HG03354 (cell line): ENCODE measurements around the gene CHST11.
"Not testable (repeated sequence)": the region's sequence is repeated elsewhere in the genome, so short reads cannot be mapped to it uniquely, and the experiment has no call there.

Experiments used
- ATAC-seq: cut with Tn5 transposase; IDR thresholded peaks from one replicate; pipeline ENCODE4 v1.9.1; 2021; ENCODE audit warnings: mild to moderate bottlenecking; ENCODE audit not compliant: unreplicated experiment, poor library complexity, severe bottlenecking

The CHST11 gene

DNA sequence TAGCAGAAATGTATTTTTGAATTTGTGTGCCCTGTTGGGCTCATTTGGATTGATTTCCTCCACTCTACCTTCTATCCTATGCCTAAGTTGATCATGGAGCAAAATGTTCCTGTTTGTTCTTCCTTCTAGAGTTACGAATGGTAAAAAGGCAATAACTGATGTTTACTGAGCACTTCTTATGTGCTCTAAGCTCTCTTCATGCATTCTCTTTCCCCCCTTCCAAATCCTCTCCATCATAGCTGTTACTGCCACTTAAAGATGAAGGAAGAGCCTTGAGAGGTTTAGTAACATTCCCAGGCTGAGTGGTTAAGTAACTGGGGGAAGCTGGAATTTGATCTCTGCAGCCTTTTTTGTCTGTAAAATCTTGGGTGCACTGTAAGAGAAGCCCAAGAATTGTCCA, 60.1 kb downstream of the CHST11 start:
- ATAC-seq: no peak

DNA sequence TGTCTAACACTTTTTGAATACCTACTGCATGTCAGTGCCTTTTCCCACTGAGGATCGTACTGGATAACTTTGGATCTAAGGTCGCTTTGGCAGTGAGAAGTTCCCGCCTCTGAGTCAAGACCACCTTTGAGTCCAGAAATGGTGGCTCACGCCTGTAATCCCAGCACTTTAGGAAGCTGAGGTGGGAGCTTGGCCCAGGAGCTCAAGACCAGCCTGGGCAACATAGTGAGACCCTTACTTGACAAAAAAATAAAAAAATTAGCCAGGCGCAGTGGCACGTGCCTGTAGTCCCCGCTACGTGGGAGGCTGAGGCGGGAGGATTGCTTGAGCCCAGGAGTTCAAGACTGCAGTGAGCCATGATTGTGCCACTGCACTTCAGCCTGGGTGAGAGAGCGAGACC, 61.1 kb downstream of the CHST11 start:
- ATAC-seq: no peak

DNA sequence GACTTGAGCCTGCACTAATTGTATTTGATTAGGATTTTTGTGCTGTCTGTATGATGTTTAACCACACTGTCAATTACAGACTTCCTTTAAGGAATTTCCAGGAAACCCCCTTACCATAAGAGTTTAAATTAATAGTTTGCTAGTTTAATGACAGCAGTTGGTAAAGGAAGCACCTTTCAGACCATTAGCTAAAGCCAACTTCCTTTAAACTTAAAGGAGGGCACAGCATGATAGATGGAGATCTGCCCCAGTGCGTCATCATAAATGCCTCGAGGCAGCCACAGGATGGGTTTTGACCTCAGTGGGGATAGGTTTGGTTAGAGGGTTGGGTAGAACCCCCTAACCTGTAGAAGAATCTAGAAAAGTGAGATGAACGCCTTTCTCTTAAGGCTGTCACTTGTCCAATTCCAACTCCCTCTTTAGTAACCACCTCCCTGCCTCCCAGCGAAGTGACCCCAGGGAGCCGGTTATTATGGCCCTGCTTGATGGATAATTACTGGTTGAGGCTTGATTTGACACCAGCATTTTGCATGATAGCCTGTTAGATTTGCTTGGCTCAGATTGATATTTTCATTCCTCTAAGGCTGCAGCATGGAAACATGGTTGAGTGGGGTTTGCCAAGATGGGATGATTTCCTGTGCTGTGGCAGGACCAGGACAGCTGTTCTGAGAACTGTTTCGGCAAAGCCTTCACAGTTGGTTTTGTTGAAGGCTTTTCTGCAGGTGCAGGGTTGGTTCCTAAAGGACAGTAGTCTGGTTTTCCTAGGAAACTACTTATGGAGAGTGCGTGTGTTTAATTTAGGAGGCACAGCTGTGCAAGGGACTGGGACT, 62.7 kb downstream of the CHST11 start:
- no peak for ATAC-seq

DNA sequence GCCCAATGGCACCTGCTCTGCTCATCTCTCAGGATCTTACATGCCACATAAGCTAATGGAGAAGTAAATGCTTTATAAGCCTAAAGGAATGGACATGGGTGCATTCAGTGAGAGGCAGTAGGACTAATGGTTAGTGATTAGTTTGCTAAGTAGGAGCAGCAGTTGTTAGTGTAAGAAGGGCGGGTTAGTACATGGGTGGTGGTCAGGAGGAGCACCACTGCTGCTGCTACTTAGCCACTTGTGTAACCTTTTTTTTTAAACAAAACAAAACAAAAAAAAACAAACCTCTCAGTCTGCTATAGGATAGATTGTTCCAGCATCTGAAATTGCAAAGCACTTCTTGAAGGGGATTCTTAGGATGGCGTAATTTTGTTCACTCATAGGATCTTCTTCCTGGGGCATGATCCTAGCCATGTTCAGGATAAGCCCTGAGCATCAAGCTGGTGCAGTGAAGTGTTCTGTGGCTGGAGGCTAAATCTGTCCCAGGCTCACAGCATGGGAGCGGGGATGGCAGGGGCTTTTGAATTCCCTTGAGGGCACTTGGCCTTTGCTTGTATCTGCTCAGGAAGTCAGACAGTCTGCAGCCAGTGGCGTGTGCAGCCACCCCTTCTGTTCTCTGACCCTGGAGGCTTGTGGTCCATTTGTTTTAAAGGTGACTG, 63.6 kb downstream of the CHST11 start:
- peak; percentile 72 for ATAC-seq

DNA sequence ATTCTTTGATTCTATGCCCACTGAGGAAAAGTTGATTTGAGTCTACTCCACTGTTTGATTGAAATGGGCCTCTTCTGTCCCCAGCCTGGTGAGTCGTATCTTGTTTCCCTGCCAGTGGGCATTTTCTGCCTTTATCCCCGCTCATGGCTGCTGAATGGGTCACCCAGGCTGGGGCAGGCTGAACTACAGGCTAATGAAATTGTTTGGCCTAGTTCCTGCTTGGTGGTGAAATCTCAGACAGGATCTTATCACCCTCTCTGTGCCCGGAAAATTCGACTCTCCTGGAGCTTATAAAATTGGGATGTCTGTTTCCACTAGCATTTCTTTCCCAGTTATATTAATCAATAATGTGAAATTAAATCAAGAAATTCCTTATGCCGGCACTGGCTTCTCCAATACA, 65.0 kb downstream of the CHST11 start:
- ATAC-seq: no peak

DNA sequence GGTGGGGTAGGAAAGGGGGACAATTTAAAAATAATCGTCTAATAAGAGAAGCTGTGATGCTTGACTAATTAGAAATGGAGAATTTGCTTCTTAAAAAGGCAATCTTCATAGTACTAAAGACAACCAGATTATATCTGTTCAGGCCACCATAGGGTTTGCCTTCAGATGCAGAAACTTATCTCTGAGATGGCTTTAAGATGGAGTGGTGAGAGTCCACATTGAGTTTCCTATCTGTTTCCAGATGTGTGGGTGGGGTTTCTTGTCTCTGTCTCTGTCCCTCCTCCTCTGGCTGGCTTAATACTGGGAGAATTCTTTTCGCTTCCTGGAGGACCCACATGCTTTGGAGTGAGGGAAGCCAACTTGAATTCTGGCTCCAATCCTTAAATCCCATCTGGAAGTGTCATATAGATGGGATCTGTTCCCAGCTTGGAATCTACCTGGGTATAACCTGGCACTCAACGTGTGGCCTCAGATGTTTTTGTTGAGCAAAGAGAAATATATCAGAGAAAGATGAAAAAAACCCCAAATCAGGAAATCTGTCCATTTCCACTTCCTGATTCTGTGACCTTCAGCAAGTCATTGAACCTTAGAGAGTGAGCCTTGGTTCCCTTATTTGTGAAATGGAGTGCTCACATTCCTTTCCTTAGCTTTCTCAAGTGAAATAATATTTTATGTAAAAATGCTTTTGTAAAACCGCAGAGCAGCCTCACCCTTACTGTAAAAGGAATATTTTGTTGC, 66.4 kb downstream of the CHST11 start:
- ATAC-seq: no peak

DNA sequence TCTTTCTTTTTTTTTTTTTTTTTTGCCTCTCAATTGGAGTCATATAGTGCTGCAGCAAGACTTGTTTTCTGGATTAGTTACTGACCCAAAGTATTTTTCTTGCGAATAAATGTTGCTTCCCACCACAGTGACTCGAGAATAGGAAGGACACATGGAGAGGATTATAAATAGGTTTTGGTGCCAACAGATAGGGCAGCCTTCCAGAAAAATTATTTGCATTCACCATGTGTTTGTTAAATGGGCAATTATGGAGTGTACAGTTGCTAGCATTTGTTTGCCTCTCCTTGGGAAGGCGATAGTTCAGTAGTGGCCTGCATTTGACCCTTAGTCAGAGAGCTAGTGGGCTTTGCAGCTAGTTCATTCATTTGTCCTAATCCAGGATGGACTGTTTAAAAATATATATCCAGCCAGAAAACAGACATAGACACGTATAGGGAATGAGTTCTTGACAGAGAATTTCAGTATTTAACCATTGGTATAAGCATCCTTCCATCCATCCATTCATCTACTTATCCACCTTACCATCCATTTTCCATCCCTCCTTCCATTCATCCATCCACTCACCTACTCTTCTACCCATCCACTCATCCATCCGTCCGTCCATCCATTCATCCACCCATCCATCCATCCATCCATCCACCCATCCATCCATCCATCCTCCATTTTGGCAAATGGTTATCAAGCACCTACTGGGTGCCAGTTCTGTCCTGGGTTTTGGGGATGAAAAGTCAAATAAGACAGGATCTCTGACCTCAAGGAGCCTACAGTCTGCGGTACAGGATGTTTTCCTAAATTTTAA, 67.5 kb downstream of the CHST11 start:
- no peak for ATAC-seq

DNA sequence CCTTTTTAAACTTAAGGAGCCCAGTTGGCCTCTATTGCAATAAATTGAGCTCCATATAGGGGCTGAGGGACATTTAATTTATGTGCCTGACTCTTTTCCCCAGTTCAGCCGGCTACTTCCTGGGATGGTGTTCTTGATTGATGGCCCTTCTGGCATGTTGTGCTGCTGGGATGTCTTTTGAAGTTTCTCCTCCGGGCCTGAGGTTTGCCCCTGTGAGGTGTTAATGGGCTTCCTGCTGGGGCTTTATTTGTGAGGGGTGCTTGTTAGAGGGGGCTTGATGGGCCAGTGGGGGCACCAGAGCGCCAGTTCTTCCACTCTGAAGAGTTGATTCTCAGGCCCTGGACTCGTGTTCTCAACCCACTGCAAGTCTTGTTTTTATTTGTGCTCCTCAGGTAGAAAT, 69.6 kb downstream of the CHST11 start:
- no peak for ATAC-seq

DNA sequence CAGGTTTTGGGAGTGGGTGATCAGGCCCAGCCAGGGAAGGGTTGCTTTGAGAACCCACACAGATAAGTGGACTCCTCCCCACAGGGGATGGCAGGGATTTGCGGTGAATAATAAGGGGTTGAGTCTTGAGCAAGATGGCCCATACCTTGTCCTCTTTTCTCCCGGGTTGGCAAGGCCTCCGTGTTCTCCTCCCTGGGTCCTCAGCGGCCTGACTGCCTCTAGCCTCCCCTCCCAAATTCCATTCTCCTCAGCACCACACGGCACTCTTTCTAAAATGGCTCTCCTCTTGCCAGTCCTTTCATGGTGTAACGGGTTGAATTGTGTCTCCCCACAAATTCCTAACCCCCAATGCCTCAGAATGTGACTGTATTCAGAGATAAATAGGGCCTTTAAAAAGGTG, 70.0 kb downstream of the CHST11 start:
- ATAC-seq: no peak

DNA sequence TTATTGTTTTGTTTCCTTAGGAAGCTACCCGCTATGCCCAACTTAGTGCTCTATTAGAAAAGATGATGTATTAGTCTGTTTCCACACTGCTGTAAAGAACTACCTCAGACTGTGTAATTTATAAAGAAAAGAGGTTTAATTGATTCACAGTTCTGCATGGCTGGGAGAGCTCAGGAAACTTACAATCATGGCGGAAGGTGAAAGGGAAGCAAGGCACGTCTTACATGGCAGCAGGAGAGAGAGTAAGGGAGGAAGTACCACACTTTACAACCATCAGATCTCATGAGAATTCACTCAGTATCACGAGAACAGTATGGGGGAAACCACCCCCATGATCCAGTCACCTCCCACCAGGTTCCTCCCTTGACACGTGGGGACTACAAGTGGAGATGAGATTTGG, 70.9 kb downstream of the CHST11 start:
- ATAC-seq: not testable (repeated sequence)

DNA sequence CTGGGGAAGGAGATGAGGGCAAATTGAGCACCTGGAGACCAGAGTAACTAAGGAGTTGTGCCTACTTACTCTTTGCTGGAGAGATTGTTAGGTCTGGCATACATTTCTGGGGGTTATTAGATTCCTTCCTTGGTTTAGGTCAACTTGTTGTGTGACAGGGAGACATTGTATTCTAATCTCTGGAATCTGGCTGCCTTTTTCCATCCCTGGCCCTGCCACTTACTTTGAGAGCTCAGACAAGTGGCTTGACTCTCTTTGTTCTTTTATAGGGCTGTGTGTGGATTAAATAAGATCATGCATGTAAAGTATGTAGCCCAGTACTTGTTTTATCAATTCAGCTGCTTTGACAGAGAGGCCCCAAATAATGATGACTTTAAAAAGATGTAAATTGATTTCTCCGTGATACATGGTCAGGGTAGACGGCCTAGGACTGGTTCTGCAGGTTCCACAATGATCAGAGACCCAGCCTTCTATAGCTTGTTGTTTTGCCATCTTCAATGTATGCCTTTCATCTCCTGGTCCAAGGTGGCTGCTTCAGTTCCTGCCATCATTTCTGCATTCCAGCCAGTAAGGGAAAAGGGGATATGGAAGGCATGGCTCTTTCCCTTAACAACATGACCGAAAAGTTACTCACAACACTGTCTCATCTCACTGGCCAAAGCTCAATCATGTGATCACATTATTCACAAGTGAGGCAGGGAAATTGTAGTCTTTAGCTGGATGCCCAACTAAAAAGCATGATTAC, 72.6 kb downstream of the CHST11 start:
- ATAC-seq: no peak

DNA sequence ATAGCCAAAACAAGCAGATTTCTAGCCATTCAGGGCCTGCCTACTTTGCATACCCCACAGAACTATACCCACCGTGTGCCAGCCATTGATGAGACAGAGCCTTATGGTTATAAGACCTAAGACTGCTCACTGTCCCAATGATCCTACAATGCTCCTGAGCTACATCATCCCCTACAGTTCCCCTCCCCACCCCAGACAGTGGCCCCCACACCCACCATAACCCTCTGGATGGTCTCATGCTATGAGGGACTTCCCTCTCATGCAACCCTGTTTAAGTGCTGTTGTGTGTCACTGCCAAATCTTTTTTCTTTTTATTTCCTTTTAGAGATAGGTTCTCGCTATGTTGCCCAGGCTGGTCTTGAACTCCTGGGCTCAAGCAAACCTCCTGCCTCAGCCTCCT, 75.9 kb downstream of the CHST11 start:
- no peak for ATAC-seq

DNA sequence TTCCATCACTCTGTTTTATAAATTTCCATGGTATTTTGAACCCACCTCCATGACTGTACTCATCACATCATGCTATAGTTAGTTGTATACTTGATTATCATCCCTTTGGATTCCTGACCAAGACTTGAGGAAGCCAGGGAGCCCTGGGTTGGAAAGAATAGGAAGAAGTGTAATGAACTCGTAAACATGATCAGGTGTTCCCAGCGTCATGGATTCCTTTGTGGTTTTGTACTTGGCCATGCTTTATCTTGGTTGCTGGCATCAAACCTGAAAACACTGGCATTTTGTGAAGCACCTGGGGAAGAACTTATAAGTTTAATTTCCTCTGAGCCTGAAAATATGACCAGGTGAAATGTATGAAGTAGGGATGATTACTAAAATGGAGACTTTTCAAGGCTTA, 76.4 kb downstream of the CHST11 start:
- no peak for ATAC-seq

DNA sequence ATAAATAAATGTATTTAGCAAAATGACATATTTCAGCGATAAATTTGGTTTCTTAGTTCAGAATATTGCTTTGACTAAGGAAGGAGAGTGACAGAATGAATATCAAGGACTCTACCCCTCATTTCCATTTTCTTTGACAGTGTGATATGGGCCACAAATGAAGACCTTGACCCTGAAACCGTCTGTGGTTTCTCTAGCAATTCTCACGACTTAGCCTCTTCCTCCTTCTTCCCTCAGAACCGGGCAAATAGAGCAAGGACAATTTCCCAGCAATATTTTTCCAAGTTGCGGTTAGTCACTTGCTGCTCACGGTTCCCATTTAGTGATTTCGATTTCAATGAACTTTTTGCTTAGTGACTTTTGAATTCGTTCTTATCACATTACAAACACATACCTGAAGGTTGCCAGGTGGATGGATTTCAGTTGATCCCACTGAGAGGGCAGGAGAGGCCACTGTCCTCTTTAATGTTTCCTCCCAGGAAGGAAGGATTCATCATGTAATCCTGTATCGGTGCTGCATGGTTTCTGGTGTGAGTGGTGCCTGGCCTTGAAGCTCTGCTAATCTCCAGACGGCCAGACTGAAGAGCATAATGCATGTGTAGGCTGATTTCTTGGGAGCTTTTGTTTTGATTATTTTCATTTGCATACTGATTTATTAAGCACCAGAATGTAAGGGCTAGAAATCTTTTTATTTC, 77.6 kb downstream of the CHST11 start:
- ATAC-seq: no peak

DNA sequence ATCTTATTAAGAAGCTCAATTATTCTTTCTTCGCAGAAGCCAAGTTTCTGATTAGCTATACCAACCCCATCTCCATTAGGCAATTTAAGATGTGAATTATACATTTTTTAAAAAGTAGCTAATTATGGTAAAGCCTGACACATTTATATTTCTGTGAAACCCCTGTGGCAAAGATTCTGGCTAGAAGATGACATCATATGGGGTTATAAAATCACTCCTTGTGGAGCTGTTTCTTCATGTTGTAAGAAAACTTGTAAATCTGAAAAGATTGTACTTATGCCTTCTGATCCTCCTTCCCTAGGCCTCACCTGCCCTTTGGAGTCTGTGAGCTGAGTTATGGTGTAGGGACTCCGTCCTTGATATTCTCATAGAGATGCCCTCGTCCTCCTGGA, 78.1 kb downstream of the CHST11 start:
- no peak for ATAC-seq

DNA sequence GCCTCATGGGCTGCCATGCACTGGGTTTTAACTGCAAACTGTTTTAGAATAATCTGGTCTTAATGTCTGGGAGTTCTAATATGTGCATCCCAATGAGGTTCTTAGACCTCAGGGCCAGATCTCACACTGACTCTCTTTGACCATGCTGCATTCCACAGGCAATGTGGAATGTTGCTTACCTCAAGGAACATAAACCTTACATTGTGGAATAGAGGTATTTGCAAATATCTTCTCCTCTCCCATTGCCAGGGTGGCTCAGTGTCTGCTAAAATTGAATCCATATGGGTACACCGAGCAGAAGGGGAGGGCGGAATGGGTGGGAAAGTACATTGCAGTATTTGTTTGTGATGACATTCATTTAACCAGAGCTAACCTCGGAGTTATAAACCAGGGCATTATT, 78.6 kb downstream of the CHST11 start:
- ATAC-seq: no peak

DNA sequence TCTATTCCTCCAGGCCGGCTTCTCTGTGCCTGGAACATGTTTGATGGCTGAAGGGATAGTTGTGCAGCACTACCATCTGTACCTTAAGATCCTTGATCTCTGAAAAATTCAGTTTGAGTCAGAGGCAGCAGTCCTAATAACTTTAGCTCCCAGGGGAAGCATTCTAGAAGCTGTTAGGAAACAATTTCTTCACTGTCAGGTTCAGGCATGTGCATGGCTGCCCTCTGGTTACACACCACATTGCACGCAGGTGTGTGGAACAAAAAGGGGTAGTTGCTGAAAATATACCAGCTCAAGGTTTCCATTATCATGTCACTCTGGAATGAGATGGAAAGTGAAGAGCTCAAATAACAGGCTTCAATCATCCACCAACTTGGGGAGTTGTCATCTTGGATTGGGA, 80.1 kb downstream of the CHST11 start:
- no peak for ATAC-seq

DNA sequence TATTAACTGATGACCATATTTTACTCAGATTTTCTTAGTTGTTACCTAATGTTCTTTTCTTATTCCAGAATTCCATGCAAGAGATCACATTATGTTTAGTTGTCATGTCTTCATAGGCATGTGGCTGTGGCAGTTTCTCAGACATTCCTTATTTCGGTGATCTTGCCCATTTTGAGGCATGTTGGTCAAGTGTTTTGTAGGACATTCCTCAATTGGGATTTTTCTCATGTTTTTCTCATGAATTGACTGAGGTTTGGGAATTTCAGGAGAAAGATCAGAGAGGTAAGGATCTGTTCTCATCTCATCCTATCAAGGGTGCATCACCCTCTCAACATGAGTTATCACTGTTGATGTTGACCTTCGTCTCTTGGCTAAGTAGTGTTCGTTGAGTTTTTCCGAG, 81.3 kb downstream of the CHST11 start:
- ATAC-seq: no peak

DNA sequence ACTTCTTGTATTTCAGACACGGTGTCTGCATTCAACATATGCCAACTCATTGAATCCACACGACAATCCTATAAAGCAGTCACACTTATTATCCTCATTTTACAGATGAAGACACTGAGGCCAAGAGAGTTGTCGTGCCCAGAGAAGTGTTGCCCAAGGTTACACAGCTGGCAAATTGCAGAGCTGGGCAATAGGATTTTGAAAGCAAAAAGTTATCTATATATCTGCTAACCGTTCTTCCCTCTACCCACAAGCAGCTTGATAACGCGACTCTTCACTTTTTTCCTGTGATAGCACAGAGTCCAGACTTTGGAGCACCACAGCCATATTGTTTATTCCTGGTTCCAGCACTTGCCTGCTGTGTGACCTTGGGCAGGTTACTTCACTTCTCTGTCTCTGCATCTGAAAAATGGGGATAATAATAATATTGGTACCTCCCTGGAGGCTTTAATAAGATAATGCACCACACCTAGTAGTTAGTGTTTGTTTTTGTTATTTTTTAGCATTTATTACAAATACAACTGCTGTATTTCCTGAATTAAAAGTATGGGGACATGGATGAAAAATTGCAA, 82.2 kb downstream of the CHST11 start:
- no peak for ATAC-seq
